RPMI8226 (cell line): ENCODE measurements around the gene SRGAP3.

ENCODE experiments used
- DNase-seq: peaks from one replicate; pipeline ENCODE4 v3.0.0-alpha.2; 2015

The SRGAP3 gene

DNA sequence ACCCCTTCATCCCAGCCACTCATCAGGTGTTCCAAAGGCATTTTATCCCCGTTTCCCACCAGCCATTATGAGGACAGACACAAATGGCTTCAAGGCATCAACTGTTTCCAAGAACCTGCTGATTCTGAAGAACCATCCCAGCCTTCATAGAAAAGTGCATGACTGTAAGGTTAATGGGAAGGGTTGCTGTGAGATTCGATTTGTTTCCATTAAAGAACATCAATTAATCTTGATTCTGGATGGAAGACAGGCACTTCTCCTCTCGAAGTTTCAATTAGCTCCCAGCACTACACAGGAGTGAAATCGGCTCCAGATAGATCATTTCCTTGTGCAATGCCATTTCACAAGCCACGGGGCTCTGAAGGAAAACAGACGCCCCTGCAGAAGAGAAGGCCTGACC lies 25.8 kb downstream of the SRGAP3 start:
- DNase-seq, result no peak

DNA sequence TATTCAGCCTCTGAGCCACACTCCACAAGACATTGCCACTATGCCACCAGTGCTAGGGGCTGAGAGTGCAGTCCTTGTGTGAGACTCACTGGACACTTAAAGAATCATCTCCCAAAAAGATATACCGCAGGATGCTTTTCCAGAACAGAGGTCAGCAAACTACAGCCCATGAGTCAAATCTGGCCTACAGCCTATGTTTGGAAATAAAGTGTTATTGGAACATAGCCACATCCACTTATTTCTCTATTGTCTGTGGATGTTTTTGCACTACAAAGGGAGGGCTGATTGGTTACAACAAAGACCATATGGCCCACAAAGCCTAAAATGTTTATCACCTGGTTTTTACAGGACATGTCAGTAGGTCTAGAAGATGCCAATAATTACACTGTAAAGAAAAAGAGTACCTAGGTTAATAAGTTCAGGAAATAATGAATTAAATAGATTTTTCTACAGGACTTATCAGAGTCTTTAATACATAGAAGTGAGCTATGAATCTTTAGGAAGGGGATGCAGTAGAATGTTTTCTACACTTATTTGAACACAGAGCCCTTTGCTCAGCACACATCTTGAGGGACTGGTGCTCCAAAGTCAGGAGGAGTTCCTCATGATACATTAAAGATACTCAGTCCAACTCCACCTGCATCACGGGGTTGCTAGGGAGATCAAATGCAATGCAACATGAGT lies 26.3 kb downstream of the SRGAP3 start:
- DNase-seq, result no peak

DNA sequence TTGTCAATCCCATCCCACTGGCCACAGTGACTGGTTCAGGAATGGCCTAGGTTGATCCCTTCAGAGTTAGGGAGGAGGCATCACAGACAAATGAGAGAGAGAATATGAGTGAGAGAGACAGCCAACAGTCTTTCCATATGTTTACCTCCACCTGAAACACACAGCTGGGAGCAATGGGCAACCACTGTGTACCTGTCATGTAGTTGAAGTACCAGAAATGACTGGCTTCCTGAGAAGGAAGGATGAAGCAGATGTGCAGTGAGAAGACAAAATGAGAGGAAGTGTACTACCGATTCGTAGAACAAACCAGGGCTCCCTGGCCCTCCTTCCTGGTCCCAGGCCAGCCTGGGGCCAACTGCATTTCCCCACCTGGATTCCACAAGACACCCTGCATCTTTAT lies 27.4 kb downstream of the SRGAP3 start:
- DNase-seq, result no peak

DNA sequence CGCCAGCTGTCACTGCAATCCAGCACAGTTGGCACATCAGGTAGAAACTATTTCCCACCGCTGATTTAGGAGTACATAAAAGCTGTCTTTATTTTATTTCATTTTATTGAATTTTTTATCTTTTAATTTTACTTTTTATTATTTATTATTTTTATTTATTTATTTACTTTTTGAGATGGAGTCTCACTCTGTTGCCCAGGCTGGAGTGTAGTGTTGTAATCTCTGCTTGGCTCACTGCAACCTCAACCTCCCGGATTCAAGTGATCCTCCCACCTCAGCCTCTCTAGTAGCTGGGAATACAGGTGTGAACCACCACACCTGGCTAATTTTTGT lies 31.0 kb downstream of the SRGAP3 start:
- no peak for DNase-seq

DNA sequence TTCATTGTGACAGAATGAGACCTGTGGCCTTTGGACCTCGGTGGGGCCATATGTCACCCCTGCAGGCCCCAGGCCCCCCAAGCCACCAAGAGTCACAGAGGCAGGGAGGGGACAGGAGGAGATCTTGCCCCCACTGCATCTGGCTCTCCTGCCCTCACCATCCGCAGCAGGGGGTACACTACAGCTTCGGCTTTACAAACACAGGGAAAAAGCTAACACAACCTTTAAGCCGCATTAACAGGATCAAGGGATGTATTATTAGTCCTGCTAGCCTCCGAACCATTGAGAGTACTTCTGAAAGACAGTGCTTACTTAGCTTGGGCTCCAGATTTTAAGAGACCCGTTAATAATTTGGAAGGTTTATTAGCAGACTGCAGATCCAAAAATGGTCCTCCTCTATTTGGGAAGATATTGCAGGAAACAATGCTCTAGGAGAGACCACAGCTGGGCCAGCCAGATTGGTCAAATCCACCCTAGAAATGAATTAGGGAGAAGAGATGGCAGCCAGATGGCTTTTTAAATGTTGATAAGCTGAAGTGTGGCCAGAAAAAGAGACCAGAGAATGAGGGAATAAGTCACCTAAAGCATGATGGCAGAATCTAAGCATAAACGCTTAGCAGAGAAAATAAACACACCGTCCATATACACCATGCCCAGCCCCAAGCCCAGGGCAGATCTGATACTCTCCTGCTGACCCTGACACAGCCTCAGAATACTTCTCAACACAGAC lies 31.5 kb downstream of the SRGAP3 start:
- no peak for DNase-seq

DNA sequence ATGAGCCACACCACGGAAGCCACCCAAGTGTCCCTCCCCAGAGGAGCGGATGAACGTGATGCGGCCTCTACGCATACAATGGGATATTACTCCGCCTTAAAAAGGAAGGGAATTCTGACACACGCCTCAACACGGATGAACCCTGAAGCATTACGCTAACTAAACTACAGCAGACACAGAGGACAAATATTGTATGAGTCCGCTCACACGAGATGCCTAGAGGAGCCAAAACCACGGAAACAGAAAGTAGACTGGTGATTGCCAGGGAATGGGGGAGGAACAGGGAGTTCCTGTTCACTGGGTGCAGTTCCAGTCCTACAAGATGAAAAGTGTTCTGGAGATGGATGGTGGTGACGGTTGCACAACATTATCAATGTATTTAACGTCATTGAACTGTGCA lies 32.7 kb downstream of the SRGAP3 start:
- DNase-seq, result no peak

DNA sequence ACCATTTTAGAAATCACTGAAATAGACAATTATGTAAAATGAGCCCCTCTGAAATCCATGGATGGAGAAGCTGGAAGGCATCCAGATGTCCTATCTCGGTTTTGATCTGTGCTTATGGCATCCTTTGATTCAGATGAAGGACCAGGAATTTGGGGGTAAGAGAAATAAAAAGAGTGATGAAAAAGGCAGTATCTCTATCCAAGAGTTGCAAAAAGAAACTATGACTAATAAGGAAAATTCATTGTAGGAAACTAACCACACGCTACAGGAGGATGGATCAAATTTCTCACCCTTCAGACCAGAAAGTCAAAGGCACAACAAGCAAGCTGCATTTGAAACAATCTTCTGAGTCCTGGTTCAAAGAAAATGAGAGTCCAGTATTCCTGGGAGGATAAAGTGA lies 34.8 kb downstream of the SRGAP3 start:
- no peak for DNase-seq

DNA sequence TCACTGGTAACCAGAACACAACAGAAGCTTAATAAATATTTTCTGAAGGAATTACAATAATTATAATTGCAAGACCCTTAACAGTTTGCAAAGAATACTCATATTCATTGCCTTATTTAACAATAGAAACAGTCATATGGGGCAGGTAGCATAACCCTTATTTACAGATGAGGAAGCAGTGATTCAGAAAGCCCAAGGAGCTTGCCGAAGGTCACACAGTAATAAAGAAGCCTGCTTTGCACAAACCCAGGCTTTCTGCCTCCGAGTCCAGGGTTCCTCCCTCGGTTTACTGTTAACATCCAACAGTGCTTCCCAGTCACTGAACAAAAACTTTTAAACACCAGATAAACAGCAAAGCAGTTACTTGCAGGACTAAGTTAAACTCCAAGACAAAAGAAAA lies 35.3 kb downstream of the SRGAP3 start:
- no peak for DNase-seq

DNA sequence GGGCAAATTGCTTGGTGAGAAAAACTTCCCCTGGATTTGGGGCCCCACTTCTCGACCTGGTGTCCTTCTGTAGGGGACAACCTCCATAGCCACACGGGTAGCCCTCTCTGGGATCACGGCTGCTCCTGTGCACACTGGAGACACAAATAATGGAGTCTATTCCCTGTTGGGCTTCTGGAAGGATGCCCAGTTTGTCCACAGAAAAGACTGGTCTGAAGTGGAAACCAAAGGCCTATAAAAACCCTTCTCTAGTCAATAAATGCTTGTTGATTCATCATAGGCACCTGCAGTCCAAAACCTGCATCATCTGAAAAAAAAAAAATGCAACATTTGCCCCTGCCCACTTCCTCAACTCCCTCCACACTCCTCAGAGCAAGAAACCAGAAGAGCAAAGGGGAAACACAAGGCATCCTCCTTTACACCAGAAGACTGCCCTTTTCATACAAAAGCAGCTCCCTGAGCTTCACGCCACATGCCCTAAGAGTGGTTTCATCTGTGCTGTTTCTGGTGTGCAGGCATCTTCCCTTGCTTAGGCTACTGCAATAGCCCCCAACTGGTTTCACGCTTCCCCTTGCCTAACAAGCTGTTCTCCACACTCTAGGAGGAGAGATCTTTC lies 36.3 kb downstream of the SRGAP3 start:
- no peak for DNase-seq

DNA sequence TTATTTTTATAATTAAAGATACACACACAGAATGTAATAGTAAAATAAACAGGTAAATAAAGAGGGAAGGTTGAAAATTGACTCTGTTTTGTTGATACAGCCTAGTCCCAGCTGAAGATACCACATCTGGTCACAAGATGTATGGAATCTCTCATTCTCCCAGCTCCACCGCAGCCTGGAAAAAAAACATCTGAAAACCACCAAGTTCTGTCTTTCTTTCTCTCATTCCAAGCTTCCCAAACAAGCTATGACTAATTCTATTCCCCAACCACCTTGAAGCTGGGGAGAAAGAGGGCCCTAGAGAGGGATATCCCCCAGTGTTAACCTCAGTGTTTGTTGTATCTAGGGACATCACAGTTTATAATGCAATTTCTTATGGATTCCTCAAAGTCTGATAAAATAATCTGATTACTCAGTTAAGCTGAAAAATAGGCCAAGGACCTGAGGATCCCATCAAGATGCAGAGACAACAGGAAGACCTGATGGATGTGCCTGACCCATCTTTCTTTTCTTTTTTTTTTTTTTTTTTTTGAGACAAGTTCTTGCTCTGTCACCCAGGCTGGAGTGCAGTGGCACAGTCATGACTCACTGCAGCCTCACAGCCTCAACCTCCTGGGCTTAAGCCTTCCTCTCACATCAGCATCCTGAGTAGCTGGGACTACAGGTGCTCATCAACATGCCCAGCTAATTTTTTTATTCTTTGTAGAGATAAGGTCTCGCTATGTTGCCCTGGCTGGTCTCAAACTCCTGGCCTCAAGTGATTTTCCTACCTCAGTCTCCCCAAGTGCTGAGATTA lies 38.1 kb downstream of the SRGAP3 start:
- no peak for DNase-seq

DNA sequence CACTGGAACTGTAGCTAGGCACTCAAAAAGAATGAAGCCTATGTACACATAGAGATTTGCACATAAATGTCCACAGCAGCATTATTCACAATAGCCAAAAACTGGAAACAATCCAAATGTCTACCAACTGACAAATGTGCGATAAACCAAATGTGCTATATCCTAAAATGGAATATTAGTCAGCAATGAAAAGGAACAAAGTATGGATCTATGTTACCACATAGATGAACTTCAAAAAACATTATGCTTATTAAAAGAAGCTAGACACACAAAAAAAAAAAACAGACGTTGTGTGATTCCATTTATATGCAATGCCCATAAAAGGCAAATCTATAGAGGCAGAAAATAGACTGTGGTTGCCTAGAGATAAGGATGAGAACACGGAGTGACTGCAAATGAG lies 39.7 kb downstream of the SRGAP3 start:
- no peak for DNase-seq

DNA sequence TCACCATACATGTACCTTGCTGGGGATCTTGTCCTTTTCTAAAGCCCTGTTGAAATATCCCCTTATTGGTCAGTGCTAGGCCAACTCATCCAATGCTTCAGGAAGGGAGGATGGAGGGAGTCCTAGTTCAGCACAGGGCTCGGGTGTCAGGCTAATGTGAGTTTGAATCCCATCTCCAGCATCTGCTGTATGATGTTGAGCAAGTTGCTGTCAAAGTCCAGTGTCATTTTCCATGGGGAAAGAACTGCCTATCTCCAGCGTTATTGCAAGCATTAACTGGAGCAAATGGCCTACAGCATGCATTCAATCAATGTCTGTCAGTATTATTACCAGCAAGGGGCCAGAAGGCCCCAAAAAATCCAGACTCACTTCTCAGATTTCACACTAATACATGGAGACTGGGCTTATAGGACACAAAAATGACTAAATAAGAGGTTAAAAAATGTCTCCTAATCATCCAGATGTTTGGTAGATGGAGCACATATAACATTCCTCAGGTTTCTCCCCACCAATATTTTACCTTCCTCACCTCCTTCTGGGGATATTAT lies 40.8 kb downstream of the SRGAP3 start:
- DNase-seq, result no peak

DNA sequence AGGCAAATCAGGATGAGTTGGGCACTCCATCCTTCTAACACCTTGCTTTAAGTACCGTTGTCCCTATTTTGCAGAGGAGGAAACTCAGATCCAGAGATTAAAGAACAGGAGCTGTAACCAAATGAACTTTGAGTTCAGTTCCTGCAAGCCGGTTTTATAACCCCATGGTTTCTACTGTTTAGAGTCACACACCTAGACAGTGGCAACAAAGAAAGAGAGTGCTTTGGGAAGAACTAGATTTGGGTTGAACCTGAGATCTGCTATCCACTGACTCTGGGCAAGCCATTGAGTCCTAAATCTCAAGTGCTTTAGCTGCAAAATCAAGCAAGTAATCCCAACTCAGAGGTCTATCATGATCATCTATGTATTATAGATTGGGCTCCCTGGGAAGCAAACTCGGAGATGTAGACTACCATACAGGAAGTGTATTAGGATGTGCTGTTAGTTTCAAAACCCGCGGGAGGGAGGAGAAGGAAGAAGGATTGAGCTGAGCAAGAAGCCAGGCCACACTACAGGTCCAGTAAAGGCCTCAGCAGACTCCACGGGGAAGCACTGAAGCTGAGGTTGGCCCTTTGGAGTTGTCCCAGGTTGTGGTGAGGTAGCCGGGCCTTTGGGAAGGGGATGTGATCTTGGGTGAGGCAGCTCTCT lies 42.2 kb downstream of the SRGAP3 start:
- no peak for DNase-seq

DNA sequence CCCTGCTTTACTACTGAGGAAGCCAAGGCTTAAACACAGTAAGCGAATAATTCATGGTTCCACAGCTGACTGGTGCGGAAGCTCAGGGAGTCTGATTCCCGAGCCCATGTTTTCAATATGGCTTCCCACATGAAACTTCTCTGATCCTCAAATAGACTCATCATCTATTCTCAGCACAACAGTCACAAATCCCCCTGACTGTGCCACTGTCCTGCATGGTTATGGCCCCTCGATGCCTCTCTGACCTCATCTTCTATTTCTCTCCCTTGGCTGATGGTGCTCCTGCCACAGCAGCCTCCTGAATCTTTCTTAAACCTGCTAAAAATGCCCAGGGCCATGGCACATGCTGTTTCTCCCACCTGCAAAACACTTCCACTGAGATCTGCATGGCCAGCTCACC lies 43.2 kb downstream of the SRGAP3 start:
- DNase-seq, result no peak

DNA sequence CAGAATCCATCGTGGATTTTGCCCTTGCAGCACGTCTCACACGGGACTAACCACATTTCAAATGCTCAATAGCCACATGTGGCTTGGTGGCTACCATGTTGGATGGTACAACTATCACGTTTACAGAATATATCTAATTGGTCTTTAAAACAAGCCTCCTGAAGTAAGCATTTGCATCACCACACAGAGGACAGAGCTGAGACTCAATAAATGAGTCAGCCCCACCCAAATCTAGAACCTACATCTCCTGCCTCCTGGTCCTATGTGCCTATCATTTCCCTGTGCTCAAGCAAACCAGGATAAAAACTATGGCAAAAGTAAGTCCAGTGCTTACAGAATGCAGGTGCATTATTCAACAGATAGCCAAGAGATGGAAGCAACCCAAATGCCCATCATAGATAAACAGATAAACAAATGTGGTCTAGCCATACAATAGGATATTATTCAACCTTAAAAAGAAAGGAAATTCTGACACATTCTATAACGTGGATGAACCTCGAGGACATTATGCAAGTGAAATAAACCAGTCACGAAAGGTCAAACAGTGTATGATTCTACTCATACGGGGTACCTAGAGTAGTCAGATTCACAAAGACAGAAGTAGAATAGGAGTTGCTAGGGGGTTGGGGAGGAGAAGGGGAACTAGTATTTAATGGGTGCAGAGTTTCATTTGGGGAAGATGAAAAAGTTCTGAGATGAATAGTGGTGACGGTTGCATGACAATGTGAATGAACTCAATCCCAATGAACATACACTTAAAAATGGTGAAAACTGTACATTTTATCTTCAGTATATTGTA lies 43.9 kb downstream of the SRGAP3 start:
- no peak for DNase-seq

DNA sequence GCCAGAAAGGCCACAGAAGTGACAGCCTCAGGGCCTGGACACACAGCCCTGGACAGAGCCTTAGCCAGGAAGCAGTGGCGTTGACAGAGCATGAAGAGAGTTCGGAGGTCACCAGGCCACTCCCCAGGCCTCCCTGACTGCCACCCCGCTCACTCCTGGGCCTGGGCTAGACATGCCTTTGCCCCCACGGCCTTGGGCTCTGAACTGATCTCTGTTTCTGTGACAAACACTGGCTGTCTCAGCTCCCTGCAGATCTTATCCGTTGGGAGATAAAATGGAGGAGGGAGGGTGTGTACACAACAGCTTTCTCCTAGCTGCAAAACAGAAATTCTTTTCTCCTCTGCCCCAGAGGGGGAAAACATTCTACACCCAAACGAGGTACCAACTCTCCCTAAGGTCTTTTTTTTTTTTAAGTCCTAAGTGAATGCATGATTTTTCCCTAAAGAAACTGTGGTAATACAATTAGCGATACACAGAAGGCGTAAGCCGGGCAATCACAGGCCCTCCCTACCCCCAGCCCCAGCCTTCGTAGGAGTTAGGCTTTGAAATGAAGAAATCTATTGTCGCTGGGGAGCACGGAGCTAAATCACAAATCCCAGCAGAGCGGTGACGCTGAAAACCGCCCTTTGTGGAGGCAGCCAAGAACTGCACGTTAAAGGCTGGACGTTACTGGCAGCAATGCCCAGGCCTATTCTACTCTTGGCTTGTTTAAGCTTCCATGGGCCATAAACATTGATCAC lies 45.0 kb downstream of the SRGAP3 start:
- DNase-seq, result no peak

DNA sequence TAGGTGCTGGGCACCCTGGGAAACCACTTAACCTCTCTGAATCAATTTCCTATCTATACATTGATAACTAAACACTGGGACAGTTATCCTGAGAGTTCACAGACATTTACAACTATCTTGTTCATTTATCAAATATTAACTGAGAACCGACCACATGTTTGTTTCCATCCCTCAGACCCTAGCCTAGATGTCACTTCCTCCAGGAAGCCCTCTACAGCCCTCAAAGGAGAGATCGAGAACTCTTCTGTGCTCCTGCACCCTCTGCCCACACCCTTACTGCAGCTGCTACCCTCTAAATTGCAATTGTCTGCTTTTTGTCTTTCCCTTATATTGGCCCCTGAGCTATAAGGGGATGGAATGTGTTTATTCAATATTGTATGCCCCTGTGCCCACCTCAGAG lies 46.1 kb downstream of the SRGAP3 start:
- DNase-seq, result no peak

DNA sequence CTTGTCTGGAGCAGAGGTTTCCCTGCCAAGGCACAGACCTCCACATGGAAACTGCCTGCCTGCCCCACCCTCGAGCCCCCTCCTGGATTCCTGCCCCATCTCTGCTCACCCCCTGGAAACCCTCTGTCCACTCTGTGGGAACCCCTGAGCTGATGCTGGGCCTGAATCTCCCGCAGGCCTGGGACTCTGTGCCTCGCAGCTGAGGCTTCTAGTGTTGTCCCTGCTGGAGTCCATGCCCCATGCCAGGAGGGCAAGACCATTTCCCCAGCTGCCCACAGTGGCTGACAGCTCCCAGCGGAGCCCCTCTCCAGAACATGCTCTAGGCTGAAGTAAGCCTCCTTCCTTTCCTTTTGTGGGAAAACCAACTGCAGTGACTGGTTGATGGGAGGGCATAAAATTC lies 46.9 kb downstream of the SRGAP3 start:
- DNase-seq, result no peak

DNA sequence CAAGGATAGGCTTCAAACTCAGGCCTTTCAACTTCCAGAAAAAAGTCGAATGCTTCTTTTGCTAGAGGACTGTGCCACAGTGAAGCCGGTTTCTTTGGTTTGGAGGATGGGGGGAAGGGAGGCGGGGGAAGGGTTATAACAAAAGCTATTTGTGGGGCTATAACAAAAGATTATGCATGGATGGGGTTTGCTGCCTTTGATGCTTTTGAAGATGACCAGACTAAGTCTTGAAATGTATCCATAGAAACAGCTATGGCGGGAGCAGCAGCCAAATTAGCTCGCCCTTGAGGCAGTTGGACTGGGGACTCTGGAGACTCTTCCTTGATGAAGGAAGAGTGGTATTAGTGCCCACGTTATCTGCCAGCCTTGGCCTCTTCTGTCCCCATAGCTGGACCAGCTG lies 47.5 kb downstream of the SRGAP3 start:
- no peak for DNase-seq

DNA sequence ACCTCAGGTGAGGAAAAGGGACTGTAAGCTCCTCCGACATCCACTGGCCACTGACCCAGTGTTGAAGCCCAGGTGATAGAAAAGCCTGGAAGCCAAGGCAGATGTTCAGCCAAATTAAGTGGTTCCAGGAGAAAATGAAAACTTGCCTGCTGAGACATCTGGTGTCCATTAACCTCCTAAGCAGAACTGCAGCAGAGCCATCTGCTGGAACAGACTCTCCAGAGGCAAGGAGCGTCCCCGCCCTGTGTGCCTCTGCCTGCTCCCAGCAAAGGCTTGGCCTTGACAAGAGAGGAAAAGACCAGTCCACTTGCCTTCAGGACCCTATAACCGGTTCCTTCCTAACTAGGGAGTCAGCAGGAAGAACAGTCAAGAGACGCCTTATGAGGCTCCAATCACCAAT lies 48.2 kb downstream of the SRGAP3 start:
- DNase-seq, result no peak

DNA sequence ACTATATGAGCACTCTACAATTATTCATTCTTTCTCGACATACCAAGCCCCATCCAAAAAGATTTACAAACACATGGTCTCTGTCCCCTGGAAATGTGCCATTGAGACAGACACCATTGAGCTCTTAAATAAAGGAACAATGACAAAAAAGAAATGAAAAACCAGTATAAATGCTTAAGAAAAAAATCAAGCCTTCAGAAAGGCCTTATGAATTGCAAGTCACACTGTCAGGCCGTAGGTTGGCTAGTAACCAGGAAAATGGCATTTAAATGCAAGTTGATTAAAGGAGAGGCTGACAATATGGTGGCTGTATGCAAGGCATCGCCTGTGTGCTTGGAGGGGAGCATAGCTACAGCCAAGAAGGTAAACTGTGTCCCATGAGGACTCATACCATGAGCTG lies 49.7 kb downstream of the SRGAP3 start:
- DNase-seq, result no peak
